ENCODE results near the gene ARPC4.

ARPC4 gene

DNA sequence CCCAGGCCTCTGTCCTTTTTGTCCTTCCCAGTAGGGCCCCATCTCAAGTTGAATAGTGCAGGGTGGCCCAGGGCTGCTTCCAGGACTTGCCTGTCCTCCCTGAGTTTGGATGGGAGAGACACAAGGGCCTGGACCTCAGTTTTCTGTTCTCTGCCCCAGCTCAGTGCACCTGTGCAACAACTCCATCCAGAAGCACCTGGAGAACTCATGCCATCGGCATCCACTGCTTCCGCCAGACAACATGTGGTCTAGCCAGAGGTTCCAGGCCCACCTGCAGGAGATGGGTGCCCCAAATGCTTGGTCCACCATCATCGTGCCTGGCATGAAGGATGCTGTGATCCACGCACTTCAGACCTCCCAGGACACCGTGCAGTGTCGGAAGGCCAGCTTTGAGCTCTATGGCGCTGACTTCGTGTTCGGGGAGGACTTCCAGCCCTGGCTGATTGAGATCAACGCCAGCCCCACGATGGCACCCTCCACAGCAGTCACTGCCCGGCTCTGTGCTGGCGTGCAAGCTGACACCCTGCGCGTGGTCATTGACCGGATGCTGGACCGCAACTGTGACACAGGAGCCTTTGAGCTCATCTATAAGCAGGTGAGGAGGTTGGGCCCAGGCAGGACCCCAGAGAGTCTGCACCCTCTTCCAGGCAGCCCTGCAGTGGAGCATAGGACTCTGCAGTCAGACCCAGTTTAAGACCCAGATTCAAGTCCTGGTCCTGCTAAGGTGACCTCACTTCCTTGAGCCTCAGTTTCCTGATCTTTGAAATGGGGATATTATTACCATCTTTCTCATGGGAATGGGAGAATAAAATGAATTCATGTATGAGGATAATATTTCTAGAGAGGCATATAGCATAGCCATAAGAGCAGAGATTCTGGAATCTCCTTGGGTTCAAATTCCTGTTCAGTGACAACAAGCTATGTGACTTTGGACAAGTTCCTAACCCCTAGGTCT is 36.2 kb downstream of the ARPC4 start:
- no peak for ATAC-seq
- TF ChIP-seq CREB5 (CRISPR knock-in tag; IDR thresholded peaks at IDR 0.05; ENCODE audit: low read depth): no peak
- TF ChIP-seq OSR1 (CRISPR knock-in tag; IDR thresholded peaks at IDR 0.05): no peak
- no peak for TF ChIP-seq BACH2 (CRISPR knock-in tag; IDR thresholded peaks at IDR 0.05; ENCODE audit: borderline replicate concordance)
- TF ChIP-seq RARB (CRISPR knock-in tag; IDR thresholded peaks at IDR 0.05): no peak
- TF ChIP-seq GLIS3 (CRISPR knock-in tag; IDR thresholded peaks at IDR 0.05): no peak
- TF ChIP-seq, protein P1, sequence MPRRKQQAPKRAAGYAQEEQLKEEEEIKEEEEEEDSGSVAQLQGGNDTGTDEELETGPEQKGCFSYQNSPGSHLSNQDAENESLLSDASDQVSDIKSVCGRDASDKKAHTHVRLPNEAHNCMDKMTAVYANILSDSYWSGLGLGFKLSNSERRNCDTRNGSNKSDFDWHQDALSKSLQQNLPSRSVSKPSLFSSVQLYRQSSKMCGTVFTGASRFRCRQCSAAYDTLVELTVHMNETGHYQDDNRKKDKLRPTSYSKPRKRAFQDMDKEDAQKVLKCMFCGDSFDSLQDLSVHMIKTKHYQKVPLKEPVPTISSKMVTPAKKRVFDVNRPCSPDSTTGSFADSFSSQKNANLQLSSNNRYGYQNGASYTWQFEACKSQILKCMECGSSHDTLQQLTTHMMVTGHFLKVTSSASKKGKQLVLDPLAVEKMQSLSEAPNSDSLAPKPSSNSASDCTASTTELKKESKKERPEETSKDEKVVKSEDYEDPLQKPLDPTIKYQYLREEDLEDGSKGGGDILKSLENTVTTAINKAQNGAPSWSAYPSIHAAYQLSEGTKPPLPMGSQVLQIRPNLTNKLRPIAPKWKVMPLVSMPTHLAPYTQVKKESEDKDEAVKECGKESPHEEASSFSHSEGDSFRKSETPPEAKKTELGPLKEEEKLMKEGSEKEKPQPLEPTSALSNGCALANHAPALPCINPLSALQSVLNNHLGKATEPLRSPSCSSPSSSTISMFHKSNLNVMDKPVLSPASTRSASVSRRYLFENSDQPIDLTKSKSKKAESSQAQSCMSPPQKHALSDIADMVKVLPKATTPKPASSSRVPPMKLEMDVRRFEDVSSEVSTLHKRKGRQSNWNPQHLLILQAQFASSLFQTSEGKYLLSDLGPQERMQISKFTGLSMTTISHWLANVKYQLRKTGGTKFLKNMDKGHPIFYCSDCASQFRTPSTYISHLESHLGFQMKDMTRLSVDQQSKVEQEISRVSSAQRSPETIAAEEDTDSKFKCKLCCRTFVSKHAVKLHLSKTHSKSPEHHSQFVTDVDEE (CRISPR knock-in tag; IDR thresholded peaks at IDR 0.05): no peak
- no peak for TF ChIP-seq PPARA (CRISPR knock-in tag; IDR thresholded peaks at IDR 0.05; ENCODE audit: borderline replicate concordance)
- TF ChIP-seq SNAI2 (CRISPR knock-in tag; IDR thresholded peaks at IDR 0.05): no peak

DNA sequence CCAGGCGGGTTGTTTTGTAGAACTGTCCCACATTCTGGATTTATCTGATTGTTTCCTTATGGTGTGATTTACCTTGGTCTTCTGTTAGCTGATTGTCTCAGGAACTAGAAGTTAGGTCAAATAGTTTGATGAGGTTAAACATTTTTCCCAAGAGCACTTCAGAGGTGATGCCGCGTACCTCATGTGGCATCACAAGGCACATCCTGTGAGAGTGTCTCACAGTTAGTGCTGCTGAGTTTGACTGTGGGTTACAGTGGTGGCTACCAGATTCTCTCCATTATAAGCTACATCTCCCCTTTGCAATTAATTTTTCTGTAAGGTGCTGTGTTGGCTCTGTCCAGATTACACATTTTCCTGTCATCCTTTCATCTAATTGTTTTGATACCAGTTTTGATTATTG is 38.4 kb downstream of the ARPC4 start:
- no peak for TF ChIP-seq PPARA (CRISPR knock-in tag; IDR thresholded peaks at IDR 0.05; ENCODE audit: borderline replicate concordance)
- TF ChIP-seq CREB5 (CRISPR knock-in tag; IDR thresholded peaks at IDR 0.05; ENCODE audit: low read depth): no peak
- no peak for TF ChIP-seq RARB (CRISPR knock-in tag; IDR thresholded peaks at IDR 0.05)

DNA sequence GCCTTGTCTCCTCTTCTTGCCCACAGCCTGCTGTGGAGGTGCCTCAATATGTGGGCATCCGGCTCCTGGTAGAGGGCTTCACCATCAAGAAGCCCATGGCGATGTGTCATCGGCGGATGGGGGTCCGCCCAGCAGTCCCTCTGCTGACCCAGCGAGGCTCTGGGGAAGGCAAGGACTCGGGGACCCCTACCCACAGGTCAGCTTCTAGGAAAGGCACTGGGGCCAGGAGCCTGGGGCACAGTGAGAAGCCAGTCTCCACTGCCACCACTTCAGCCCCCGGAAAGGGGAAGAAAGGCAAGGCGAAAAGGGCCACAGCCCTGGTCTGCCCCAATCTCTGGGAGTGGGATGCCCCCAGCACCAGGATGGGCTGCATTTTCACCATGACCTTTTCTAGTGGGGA is 40.2 kb downstream of the ARPC4 start:
- no peak for ATAC-seq
- TF ChIP-seq BACH2 (CRISPR knock-in tag; IDR thresholded peaks at IDR 0.05; ENCODE audit: borderline replicate concordance) (no peak), ZC3H10 (CRISPR knock-in tag; IDR thresholded peaks at IDR 0.05) (no peak), OSR1 (CRISPR knock-in tag; IDR thresholded peaks at IDR 0.05) (no peak), ZNF8 (CRISPR knock-in tag; IDR thresholded peaks at IDR 0.05) (no peak), PATZ1 (CRISPR knock-in tag; IDR thresholded peaks at IDR 0.05; ENCODE audit: borderline replicate concordance) (no peak), CSDC2 (CRISPR knock-in tag; IDR thresholded peaks at IDR 0.05) (no peak), ARNTL (CRISPR knock-in tag; IDR thresholded peaks at IDR 0.05; ENCODE audit: borderline replicate concordance, low read depth) (no peak)

More for the DNA sequence above, 38.4 kb downstream of the ARPC4 start:
- no peak for ATAC-seq

- no peak; the same call in 2 of the 3 replicates for ATAC-seq
- TF ChIP-seq PPARA (CRISPR knock-in tag; IDR thresholded peaks at IDR 0.05; ENCODE audit: borderline replicate concordance) (no peak), ESRRG (CRISPR knock-in tag; IDR thresholded peaks at IDR 0.05) (no peak), TCF4 (CRISPR knock-in tag; IDR thresholded peaks at IDR 0.05; ENCODE audit: borderline replicate concordance) (no peak), ZNF8 (CRISPR knock-in tag; IDR thresholded peaks at IDR 0.05) (no peak), ARNTL (CRISPR knock-in tag; IDR thresholded peaks at IDR 0.05; ENCODE audit: borderline replicate concordance, low read depth) (no peak), ZFP3 (CRISPR knock-in tag; IDR thresholded peaks at IDR 0.05) (no peak), ZNF565 (CRISPR knock-in tag; conservative IDR thresholded peaks at IDR 0.05; ENCODE audit: low read depth) (no peak), ZC3H10 (CRISPR knock-in tag; IDR thresholded peaks at IDR 0.05) (no peak), RARB (CRISPR knock-in tag; IDR thresholded peaks at IDR 0.05) (no peak)
- TF ChIP-seq, protein P2, sequence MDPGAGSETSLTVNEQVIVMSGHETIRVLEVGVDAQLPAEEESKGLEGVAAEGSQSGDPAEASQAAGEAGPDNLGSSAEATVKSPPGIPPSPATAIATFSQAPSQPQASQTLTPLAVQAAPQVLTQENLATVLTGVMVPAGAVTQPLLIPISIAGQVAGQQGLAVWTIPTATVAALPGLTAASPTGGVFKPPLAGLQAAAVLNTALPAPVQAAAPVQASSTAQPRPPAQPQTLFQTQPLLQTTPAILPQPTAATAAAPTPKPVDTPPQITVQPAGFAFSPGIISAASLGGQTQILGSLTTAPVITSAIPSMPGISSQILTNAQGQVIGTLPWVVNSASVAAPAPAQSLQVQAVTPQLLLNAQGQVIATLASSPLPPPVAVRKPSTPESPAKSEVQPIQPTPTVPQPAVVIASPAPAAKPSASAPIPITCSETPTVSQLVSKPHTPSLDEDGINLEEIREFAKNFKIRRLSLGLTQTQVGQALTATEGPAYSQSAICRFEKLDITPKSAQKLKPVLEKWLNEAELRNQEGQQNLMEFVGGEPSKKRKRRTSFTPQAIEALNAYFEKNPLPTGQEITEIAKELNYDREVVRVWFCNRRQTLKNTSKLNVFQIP (CRISPR knock-in tag; IDR thresholded peaks at IDR 0.05; ENCODE audit: borderline replicate concordance, low read depth): no peak
- TF ChIP-seq, protein P3, sequence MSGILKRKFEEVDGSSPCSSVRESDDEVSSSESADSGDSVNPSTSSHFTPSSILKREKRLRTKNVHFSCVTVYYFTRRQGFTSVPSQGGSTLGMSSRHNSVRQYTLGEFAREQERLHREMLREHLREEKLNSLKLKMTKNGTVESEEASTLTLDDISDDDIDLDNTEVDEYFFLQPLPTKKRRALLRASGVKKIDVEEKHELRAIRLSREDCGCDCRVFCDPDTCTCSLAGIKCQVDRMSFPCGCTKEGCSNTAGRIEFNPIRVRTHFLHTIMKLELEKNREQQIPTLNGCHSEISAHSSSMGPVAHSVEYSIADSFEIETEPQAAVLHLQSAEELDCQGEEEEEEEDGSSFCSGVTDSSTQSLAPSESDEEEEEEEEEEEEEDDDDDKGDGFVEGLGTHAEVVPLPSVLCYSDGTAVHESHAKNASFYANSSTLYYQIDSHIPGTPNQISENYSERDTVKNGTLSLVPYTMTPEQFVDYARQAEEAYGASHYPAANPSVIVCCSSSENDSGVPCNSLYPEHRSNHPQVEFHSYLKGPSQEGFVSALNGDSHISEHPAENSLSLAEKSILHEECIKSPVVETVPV (CRISPR knock-in tag; IDR thresholded peaks at IDR 0.05): no peak
These were observed 41.9 kb downstream of the ARPC4 start for GRCh38 chr3:9834520-9835380.
